SK-N-MC (cell line): ENCODE measurements around the gene CRYGN.

Experiments used
- EZH2 ChIP-seq: fragments of 200-600 bp; sonication (generic); IDR thresholded peaks from one replicate; pipeline ENCODE4 v1.6.1; 2017; ENCODE audit warnings: antibody characterized with exemption
- POLR2AphosphoS5 ChIP-seq: IDR thresholded peaks from 2 replicates; pipeline ENCODE4 v1.6.1; 2012; ENCODE audit warnings: mild to moderate bottlenecking, low read depth, low read length, borderline replicate concordance

GRCh38 chr7:151427705-151428377 lies 12.1 kb downstream of the CRYGN start:
- TF ChIP-seq EZH2 (no peak), POLR2AphosphoS5 (no peak)
